Measurements from ENCODE around the gene KCNJ6. TPM values are rescaled to one million over a fixed set of nuclear protein-coding genes. Genes with fewer than 3 reads are reported as not detected.
"Not testable (repeated sequence)": the region's sequence is repeated elsewhere in the genome, so short reads cannot be mapped to it uniquely, and the experiment has no call there.

Gene KCNJ6
- total RNA-seq, 2 experiments from 2014 or later = not detected

- ChIA-PET POLR2A (no interaction called here), CTCF (no interaction called here)
- Mint-ChIP-seq H3K4me1 (no peaks in the 10 kb centered on the region), H3K27ac (no peak overlapping the region), H3K27me3 (peaks cover 3% of the 10 kb centered on the region), H3K4me3 (no peak overlapping the region), H3K9me3 (ENCODE audit: low read depth) (no peaks in the 10 kb centered on the region), H3K36me3 (ENCODE audit: low read depth) (no peaks in the 10 kb centered on the region)
- DNase-seq (no peak), ATAC-seq (no peak)
- intact Hi-C loops (cut with DNase I, micrococcal nuclease) = loop anchor here in 1 of 2 experiments (10.0 kb wide), 1 partner anchor 152 kb away; the partner anchor contains the start of gene KCNJ6
Observed at GRCh38 chr21:37763298-37763697, 153.0 kb downstream of the KCNJ6 start.

- POLR2A ChIA-PET = no interaction called here
- Mint-ChIP-seq H3K36me3 (ENCODE audit: low read depth) (no peaks in the 10 kb centered on the region), H3K4me1 (no peaks in the 10 kb centered on the region), H3K9me3 (ENCODE audit: low read depth) (no peaks in the 10 kb centered on the region), H3K4me3 (no peak overlapping the region), H3K27me3 (peaks cover 6% of the 10 kb centered on the region), H3K27ac (no peak overlapping the region)
- CTCF ChIA-PET = no interaction called here
- ATAC-seq (no peak), DNase-seq (no peak)
- intact Hi-C loops (cut with DNase I, micrococcal nuclease) = loop anchor here in 1 of 2 experiments (10.0 kb wide), 1 partner anchor 152 kb away; the partner anchor contains the start of gene KCNJ6
Observed at GRCh38 chr21:37762606-37763005, 153.7 kb downstream of the KCNJ6 start.

GRCh38 chr21:37761406-37761805 is 154.9 kb downstream of the KCNJ6 start:
- CTCF ChIA-PET; POLR2A ChIA-PET; H3K27me3 Mint-ChIP-seq; H3K27ac Mint-ChIP-seq; H3K4me3 Mint-ChIP-seq; H3K9me3 Mint-ChIP-seq (ENCODE audit: low read depth); H3K4me1 Mint-ChIP-seq; H3K36me3 Mint-ChIP-seq (ENCODE audit: low read depth); DNase-seq; ATAC-seq: not testable (repeated sequence)
- intact Hi-C loops (cut with DNase I, micrococcal nuclease) = loop anchor here in 1 of 2 experiments (10.0 kb wide), 1 partner anchor 153 kb away; the partner anchor contains the start of gene KCNJ6

- Mint-ChIP-seq H3K27me3 (peaks cover 8% of the 10 kb centered on the region), H3K4me1 (no peaks in the 10 kb centered on the region), H3K9me3 (ENCODE audit: low read depth) (no peaks in the 10 kb centered on the region), H3K36me3 (ENCODE audit: low read depth) (no peaks in the 10 kb centered on the region), H3K27ac (no peak overlapping the region), H3K4me3 (no peak overlapping the region)
- POLR2A ChIA-PET = no interaction called here
- CTCF ChIA-PET = no interaction called here
- no peak for DNase-seq
- intact Hi-C loops (cut with DNase I, micrococcal nuclease) = loop anchor here (1.0 to 10.0 kb wide), 3 partner anchors 155 to 367 kb away; partner anchors contain the start of gene KCNJ6 (in 2 of the 2)
- no peak for ATAC-seq
Observed at GRCh38 chr21:37759777-37760176, 156.5 kb downstream of the KCNJ6 start.

GRCh38 chr21:37758982-37759381 is 157.3 kb downstream of the KCNJ6 start:
- Mint-ChIP-seq H3K4me1 (no peaks in the 10 kb centered on the region), H3K36me3 (ENCODE audit: low read depth) (no peaks in the 10 kb centered on the region), H3K9me3 (ENCODE audit: low read depth) (no peaks in the 10 kb centered on the region), H3K27ac (no peak overlapping the region), H3K4me3 (no peak overlapping the region), H3K27me3 (peaks cover 7% of the 10 kb centered on the region)
- DNase-seq = peak; percentile 52
- no peak for ATAC-seq
- ChIA-PET CTCF (interaction anchor here (0.6 to 0.7 kb wide), 2 partner anchors 9 to 457 kb away, joined by 3 to 5 read pairs; no protein-coding TSS in a partner anchor), POLR2A (no interaction called here)
- intact Hi-C loops (cut with DNase I, micrococcal nuclease) = loop anchor here in 1 of 2 experiments (1.0 to 2.0 kb wide), 2 partner anchors 158 to 367 kb away; partner anchors contain the start of gene KCNJ6

- Mint-ChIP-seq H3K9me3 (ENCODE audit: low read depth) (no peaks in the 10 kb centered on the region), H3K36me3 (ENCODE audit: low read depth) (no peaks in the 10 kb centered on the region), H3K4me3 (no peak overlapping the region), H3K4me1 (no peaks in the 10 kb centered on the region), H3K27ac (no peak overlapping the region), H3K27me3 (peaks cover 5% of the 10 kb centered on the region)
- intact Hi-C loops (cut with DNase I, micrococcal nuclease) = loop anchor here in 1 of 2 experiments (2.0 kb wide), 1 partner anchor 159 kb away; the partner anchor contains the start of gene KCNJ6
- no peak for ATAC-seq
- DNase-seq = no peak
- CTCF ChIA-PET = no interaction called here
- POLR2A ChIA-PET = no interaction called here
Observed at GRCh38 chr21:37757606-37758376, 158.5 kb downstream of the KCNJ6 start.

- POLR2A ChIA-PET = no interaction called here
- H3K27ac Mint-ChIP-seq = no peak overlapping the region
- no peaks in the 10 kb centered on the region for H3K36me3 Mint-ChIP-seq (ENCODE audit: low read depth)
- no peak for DNase-seq
- ATAC-seq = no peak
- no peaks in the 10 kb centered on the region for H3K9me3 Mint-ChIP-seq (ENCODE audit: low read depth)
- CTCF ChIA-PET = no interaction called here
- H3K4me1 Mint-ChIP-seq = no peaks in the 10 kb centered on the region
- H3K4me3 Mint-ChIP-seq = no peak overlapping the region
- intact Hi-C loops (cut with DNase I, micrococcal nuclease) = no loop called here
- peaks cover 16% of the 10 kb centered on the region for H3K27me3 Mint-ChIP-seq
Observed at GRCh38 chr21:37753122-37753599, 163.1 kb downstream of the KCNJ6 start.

- DNase-seq = no peak
- intact Hi-C loops (cut with DNase I, micrococcal nuclease) = no loop called here
- ChIA-PET POLR2A (no interaction called here), CTCF (interaction anchor here (0.6 kb wide), 1 partner anchor 64 kb away, joined by 3 read pairs; no protein-coding TSS in a partner anchor)
- Mint-ChIP-seq H3K4me1 (no peaks in the 10 kb centered on the region), H3K9me3 (ENCODE audit: low read depth) (no peaks in the 10 kb centered on the region), H3K4me3 (no peak overlapping the region), H3K27me3 (peaks cover 13% of the 10 kb centered on the region), H3K27ac (no peak overlapping the region), H3K36me3 (ENCODE audit: low read depth) (no peaks in the 10 kb centered on the region)
- ATAC-seq = no peak
Observed at GRCh38 chr21:37751268-37751975, 164.8 kb downstream of the KCNJ6 start.

- ChIA-PET POLR2A (interaction anchor here (0.6 kb wide), 1 partner anchor 506 kb away, joined by 3 read pairs; no protein-coding TSS in a partner anchor), CTCF (no interaction called here)
- intact Hi-C loops (cut with DNase I, micrococcal nuclease) = no loop called here
- no peak overlapping the region for H3K4me3 Mint-ChIP-seq
- DNase-seq (no peak), ATAC-seq (no peak)
- H3K27me3 Mint-ChIP-seq = peaks cover 11% of the 10 kb centered on the region
- H3K9me3 Mint-ChIP-seq (ENCODE audit: low read depth) = no peaks in the 10 kb centered on the region
- no peak overlapping the region for H3K27ac Mint-ChIP-seq
- H3K4me1 Mint-ChIP-seq = no peaks in the 10 kb centered on the region
- H3K36me3 Mint-ChIP-seq (ENCODE audit: low read depth) = no peaks in the 10 kb centered on the region
Observed at GRCh38 chr21:37749132-37749531, 167.1 kb downstream of the KCNJ6 start.

GRCh38 chr21:37748351-37748750 is 167.9 kb downstream of the KCNJ6 start:
- CTCF ChIA-PET = interaction anchor here (0.6 kb wide), 1 partner anchor 20 kb away, joined by 3 read pairs; no protein-coding TSS in a partner anchor
- no peaks in the 10 kb centered on the region for H3K4me1 Mint-ChIP-seq
- ATAC-seq = no peak
- H3K4me3 Mint-ChIP-seq = no peak overlapping the region
- intact Hi-C loops (cut with DNase I, micrococcal nuclease) = no loop called here
- H3K27ac Mint-ChIP-seq = no peak overlapping the region
- DNase-seq = no peak
- H3K36me3 Mint-ChIP-seq (ENCODE audit: low read depth) = no peaks in the 10 kb centered on the region
- POLR2A ChIA-PET = no interaction called here
- no peaks in the 10 kb centered on the region for H3K9me3 Mint-ChIP-seq (ENCODE audit: low read depth)
- H3K27me3 Mint-ChIP-seq = peaks cover 13% of the 10 kb centered on the region

GRCh38 chr21:37746849-37747248 is 169.4 kb downstream of the KCNJ6 start:
- Mint-ChIP-seq H3K9me3 (ENCODE audit: low read depth) (no peaks in the 10 kb centered on the region), H3K27ac (no peak overlapping the region), H3K4me1 (no peaks in the 10 kb centered on the region), H3K36me3 (ENCODE audit: low read depth) (no peaks in the 10 kb centered on the region), H3K27me3 (peaks cover 11% of the 10 kb centered on the region), H3K4me3 (no peak overlapping the region)
- DNase-seq (no peak), ATAC-seq (no peak)
- intact Hi-C loops (cut with DNase I, micrococcal nuclease) = no loop called here
- ChIA-PET POLR2A (no interaction called here), CTCF (interaction anchor here (0.7 to 0.8 kb wide), 2 partner anchors 10 to 71 kb away, joined by 3 to 4 read pairs; no protein-coding TSS in a partner anchor)

Measured in activated CD4-positive, alpha-beta T cell treated with anti-CD3 and anti-CD28 coated beads for 36 hours (primary cell).